GM19463 (cell line): ENCODE measurements around the gene DDA1.
"Not testable (repeated sequence)": the region's sequence is repeated elsewhere in the genome, so short reads cannot be mapped to it uniquely, and the experiment has no call there.

ENCODE experiments used
- ATAC-seq: cut with Tn5 transposase; IDR thresholded peaks from one replicate; pipeline ENCODE4 v1.9.1; 2021; ENCODE audit warnings: mild to moderate bottlenecking, moderate library complexity; ENCODE audit not compliant: unreplicated experiment

Gene DDA1

DNA sequence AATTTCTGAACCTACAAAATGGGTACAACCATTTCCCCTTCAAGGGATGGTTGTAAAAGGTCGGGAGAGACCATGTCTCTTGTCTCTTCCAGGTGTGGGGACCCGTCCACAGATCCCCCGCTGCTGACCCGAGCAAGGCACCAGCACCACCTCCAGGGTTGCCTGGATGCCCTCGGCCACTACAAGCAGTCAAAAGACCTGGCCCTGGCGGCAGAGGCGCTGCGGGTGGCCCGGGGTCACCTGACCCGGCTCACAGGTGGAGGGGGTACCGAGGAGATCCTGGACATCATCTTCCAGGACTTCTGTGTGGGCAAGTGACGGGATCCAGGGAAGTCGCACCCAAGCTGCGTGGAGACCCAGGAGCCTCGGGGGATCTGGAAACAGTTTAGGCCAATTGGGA is 32.0 kb downstream of the DDA1 start:
- ATAC-seq: no peak

DNA sequence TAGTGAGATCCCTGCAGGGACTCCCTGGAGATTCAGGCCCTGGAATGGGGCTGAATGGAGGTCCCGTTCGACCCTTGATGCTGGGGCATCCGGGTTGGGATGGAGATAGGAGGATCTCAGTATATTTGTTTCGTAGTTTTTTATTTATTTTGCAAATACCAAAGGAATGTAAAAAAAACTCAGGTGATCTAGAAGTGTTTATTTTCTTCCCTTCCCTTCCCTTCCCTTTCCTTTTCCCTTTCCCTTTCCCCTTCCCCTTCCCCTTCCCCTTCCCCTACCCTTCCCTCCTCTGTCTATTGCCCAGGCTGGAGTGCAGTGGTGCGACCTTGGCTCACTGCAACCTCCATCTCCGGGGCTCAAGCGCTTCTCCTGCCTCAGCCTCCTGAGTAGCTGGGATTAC is 32.5 kb downstream of the DDA1 start:
- no peak for ATAC-seq

DNA sequence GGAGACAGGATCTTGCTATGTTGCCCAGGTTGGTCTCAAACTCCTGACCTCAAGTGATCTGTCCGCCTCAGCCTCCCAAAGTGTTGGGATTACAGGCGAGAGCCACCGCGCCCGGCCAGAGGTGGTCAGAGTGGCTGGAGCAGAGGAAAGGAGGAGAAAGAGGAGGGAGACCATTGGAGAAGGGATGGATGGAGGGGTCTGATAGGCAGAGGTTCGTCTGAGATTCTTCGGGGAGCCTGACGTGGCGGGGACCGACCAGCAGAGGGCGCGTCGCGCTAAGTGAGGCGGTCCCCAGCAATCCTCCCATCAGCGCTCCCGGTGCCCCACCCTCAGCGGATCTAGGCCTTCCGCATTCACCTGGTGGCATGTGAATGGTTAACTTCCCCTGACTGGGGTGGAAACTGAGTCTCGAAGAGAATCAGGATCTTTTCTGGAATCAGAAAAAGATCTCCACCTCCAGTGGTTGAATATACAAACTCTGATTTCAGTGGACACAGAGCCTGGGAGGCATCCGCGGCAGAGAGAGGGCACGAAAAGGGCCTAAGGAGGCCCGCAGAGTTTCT is 36.8 kb downstream of the DDA1 start:
- ATAC-seq: no peak

DNA sequence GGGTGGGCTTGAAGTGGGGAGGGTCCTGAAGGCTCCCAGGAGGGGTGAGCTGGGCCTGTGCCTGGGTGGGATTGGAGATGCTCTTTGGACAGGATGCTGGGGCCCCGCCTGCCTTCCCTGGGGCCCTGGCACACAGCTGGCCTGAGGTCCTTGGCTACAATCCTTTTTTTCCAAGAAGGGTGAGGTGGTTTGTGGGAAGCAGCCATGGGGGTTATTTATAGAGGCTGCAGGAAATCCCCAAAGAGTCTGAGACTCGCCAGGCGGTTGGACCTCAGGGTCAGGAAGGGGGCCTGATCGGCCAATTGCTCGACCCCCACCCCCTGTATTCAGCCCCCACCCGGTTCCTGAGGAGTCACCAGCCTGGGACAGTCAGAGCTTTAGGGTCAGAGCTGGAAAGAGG is 38.0 kb downstream of the DDA1 start:
- no peak for ATAC-seq

DNA sequence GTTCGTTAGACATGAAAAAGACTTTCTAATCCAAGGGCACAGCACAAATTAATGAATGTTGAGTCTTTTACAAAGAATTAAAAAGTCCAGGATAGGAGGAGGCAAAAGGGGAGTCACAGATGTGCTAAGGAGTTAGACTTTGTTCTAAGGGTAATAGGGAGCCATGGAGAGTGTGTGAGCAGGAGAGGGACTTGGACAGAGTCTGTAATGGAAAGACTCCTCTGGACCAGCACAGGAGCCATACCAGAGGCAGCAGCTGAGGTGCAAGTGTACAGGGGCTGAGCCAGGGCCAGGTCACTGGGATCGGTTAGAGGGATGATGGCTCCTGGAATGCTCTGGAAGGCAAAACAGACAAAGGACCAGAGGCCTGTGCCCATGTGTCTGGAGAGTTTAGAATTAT is 38.5 kb downstream of the DDA1 start:
- ATAC-seq: no peak

DNA sequence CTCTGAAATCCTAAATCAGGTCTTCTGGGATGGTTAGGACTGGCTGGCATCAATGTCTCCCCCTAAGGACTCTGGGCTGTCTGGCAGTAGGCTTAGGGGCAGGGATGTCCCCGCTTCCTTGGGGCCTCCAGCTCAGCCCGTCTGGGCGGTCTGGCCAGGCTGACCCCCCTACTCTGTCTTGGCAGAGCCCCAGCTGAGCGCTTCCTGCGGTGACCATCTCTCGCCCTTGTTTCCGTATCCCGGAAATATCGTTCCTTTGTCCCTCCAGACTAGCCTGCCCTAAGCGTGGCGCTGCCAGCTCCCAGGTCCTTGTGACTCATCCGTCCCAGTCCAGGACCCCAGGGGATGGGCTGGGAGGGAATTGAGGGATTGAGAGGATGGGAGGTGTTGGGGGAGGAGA is 39.3 kb downstream of the DDA1 start:
- ATAC-seq: no peak

DNA sequence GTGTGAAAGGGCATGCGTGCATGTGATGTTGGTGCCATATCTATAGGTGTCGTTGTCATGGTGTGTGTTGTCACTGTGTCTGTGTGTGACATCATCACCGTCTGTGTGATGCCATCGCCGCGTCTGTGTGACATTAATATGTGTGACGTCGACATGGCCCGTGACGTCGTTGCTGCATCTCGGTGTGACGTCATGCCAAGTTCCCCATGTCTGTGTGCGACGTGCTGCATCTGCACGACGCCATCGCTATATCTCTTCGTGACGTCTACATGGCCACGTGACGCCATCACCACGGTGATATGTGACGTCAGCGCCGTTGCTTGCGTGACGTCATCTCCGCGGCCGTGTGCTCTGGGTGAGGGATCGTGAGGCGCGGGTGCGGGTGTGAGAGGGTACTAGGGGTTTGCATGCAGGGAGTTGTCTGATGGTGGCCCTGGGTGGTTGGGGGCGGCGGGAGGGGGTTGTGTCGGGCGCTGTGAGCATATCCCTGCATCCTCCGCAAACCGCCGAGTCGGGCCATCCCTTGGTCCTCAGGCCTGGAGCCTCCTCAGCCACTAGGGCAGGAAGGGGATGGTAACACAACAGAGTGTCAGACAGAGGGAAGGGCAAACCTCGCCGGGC is 42.6 kb downstream of the DDA1 start:
- ATAC-seq: no peak

DNA sequence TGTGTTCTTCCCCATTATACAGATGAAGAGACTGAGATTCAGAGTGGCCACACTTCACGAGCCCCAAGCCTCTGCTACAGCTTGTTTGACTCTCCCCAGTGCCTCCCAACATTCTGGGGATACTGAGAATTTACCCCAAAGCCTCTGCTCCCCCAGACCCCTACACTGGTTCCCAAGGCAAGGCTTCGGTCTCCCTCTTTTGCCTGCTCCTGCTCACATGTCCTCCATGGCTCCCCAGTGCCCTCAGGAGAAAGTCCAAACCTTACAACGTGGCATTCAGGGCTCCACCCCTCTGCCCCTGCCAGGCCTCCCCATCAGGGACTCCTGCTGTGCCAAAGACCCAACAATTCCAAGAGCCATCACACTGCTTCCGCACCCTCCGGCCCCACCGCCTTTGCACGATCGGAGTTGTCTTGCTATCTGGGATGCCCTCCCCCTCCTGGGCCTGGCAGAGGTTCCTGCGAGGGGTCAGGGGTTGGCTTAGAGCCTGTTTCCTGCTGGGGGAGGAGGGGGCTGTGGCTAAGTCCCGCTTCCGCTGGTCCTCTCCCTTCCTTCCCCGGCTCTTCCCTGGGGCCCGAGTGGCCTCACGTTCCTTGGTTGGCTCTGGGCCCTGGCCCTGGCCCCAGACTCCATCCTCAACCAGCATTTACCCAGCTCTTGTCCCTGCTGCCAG is 43.4 kb downstream of the DDA1 start:
- no peak for ATAC-seq

DNA sequence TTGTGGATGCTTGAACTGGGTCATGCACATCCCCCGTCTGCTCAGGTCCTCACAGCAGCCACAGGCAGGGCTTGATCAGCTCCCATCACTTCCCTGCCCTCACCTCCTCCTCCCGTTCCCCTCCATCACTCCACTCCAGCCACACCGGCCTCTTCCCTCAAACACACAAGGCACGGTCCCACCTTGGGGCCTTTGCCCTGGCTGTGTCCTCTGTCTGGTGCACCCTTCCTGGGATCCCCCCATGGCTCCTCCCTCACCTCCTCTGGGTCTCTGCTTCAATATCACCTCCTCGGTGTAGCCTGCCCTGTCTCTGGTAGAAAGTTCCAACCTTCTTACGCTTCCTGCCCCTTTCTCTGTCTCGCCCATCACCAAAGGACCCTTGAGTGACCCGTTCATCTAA is 44.0 kb downstream of the DDA1 start:
- ATAC-seq: no peak

DNA sequence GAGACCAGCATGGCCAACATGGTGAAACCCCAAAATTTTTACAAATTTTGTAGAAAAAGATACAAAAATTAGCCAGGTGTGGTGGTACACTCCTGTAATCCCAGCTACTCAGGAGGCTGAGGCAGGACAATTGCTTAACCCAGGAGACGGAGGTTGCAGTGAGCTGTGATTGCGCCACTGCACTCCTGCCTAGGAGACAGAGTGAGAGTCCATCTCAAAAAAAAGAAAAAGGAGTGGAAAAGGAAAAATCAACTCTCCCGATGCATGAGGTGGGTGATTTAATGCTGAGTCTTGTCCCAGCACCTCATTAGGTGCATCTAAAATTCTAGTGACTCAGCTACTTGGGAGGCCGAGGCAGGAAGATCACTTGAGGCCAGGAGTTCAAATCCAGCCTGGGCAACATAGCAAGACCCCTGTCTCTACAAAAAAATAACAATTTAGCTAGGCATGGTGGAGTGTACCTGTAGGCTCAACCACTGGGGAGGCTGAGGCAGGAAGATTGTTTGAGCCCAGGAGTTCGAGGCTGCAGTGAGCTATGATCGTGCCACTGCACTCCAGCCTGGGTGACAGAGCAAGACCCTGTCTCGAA is 47.8 kb downstream of the DDA1 start:
- ATAC-seq: no peak

DNA sequence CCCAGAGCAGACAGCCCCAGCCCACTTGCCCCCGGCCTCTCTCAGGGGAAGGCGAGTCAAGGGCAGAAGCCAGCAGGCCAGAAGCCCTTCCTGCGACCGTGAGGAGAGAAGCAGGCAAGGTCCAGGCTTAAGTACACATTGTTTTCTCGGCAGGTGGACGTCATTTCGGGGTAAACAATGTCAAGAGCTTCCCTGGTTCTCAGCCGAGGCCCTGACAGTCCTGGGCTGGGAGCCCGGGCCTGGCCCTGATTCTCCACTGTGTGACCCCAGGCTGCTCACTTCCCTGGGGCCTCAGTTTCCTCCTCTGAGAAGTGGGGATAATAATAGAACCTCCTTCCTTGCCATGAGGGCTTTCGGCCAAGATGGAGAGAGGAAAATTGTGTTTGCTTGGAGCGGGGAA is 48.4 kb downstream of the DDA1 start:
- no peak for ATAC-seq

DNA sequence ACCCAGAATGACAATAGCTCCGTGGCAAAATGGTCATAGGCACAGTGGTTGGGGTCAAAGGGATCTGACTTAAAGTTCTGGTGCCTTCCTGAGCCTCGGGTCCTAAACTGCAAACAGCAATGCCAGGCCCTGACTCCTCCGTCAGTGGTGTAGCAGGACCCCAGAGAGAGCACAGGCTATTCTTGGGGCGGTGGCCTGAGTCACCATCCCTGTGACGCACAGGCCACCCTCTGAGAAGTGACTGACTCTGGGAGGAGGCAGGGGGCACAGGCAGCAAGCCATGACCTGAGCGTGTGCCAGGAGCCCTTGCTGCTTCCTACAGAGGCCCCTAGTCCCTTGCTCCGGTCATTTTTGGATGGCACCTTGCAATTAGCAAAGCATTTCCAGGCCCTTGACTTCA is 49.0 kb downstream of the DDA1 start:
- no peak for ATAC-seq

DNA sequence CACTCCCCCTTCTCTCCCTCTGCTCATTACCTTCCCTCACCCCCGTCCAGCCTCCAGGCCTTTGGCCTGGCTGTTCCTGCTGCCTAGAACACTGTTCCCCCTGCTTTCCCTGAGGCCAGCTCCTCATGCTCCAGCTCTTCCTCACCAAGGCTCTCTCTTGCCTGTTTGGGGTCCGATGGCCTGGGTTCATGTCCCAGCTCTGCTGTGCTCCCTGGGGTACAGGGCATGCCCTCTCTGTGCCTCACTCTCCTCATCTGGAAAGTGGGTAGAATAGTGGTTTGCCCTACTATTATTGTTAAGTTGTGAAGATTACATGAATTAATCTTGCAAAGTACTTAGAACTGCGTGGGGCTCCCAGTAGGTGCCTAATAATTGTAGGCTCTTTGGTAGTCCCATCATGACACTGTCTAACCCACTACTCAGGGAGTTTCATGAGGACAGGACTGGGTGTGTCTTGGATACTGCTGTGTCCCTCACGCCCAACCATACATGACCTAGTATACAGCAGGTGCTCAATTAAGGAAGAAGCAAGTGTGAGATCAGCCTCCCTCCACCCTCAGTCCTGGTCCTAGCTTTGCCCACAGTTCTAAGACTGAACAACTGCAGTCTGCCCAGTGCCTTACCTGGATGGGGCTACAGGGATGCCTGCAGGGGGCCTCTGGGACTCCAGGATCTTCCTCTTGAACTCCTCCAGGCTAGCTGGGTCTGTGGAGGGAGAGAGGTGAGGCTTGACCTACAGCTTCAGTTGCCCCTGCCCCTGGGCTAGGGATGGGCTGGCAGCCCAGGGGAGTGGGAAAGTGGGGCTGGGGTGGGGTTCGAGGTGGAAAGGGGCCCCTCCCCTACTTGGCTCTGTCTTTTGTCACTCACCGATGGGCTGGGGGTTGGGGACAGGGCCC is 50.8 kb downstream of the DDA1 start:
- no peak for ATAC-seq

DNA sequence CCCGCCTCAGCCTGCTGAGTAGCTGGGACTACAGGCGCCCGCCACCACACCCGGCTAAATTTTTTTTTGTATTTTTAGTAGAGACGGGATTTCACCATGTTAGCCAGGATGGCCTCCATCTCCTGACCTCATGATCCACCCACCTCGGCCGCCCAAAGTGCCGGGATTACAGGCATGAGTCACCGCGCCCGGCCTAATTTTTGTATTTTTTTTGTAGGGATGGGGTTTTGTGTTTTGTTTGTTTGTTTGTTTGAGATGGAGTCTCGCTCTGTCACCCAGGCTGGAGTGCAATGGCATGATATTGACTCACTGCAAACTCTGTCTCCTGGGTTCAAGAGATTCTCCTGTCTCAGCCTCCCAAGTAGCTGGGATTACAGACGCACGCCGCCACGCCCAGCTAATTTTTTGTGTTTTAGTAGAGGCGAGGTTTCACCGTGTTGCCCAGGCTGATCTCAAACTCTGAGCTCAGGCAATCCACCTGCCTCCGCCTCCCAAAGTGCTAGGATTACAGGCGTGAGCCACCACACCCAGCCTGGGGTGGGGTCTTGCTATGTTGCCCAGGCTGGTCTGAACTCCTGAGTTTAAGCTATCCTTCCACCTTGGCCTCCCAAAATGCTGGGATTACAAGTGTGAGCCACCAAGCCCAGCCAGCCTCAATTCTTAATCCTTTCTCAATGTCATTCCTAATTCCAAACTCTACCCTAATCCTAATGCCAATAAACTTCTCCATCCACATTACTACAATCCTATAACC is 54.7 kb downstream of the DDA1 start:
- ATAC-seq: not testable (repeated sequence)

DNA sequence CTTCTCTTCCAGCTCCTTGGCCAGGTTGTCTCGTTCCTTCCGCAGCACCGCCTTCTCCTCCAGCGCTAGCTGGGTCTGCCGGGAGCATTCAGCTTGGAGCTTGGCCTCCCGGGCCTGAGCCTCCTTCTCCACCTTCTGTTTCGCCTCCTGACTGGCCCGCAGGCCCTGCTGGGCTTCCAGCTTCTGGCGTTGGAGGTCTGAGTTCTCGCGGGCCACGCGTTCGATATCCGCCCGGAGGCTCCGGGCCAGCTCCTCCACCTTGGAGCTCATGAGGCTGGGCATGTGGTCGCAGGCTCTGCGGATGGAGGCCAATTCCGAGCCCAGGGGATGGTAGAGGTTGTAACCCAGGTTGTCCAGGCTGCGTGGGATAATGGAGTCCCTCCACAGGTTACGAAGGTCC is 56.0 kb downstream of the DDA1 start:
- ATAC-seq: no peak

DNA sequence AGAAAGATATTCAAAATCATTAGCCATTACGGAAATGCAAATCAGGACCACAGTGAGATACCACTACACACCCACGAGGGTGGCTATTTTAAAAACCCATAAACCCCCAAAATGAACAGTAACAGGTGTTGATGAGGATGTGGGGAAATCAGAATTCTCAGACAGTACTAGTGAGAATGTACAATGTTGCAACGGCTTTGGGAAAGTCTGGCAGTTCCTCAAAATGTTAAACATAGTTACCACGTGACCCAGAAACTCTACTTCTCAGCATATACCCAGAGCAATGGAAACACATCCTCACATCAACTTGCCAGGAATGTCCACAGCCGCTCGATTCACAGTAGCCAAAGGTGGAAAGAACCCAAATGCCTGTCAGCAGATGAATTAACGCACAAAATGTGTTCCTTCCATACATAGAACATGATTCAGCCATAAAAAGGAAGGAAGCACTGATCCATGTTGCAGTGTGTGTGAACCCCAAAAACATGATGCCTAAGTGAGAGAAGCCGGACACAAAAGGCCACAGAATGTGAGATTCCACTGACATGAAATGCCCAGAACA is 60.7 kb downstream of the DDA1 start:
- peak; percentile 70 for ATAC-seq
